ENCODE results near the gene KNCN. TPM values are rescaled to one million over a fixed set of nuclear protein-coding genes. Genes with fewer than 3 reads are reported as not detected.

Gene KNCN
- total and polyA plus RNA-seq, 3 donors from 2014 or later = 0.43 to 4.0 (median 0.47) TPM

- H3K27ac ChIP-seq = no peak overlapping the region
- no peak for DNase-seq
- TF ChIP-seq POLR2A (IDR thresholded peaks at IDR 0.05) = no peak
- no peak for TF ChIP-seq CTCF (IDR thresholded peaks at IDR 0.05)
- H3K27me3 ChIP-seq = no peaks in the 10 kb centered on the region
- H3K4me1 ChIP-seq = peaks cover 8% of the 10 kb centered on the region
- intact Hi-C loops (cut with DNase I; ENCODE audit: low total_unique reads) = no loop called here
- WGBS, 2 donors = 51 to 63% methylated on average over 4 of the region's 4 CpGs
- no peaks in the 10 kb centered on the region for H3K36me3 ChIP-seq (ENCODE audit: low read depth, missing control alignments)
- no peaks in the 10 kb centered on the region for H3K9me3 ChIP-seq
- no peak overlapping the region for H3K4me3 ChIP-seq
Observed at GRCh38 chr1:46517932-46518498, 33.4 kb downstream of the KNCN start.

GRCh38 chr1:46517010-46517600 lies 34.3 kb downstream of the KNCN start:
- Histone ChIP-seq H3K27me3 (no peaks in the 10 kb centered on the region), H3K4me1 (no peaks in the 10 kb centered on the region), H3K4me3 (no peak overlapping the region), H3K36me3 (ENCODE audit: low read depth, missing control alignments) (no peaks in the 10 kb centered on the region), H3K9me3 (no peaks in the 10 kb centered on the region), H3K27ac (no peak overlapping the region)
- no peak for TF ChIP-seq POLR2A (IDR thresholded peaks at IDR 0.05)
- no peak for TF ChIP-seq CTCF (IDR thresholded peaks at IDR 0.05)
- no peak for DNase-seq
- 40 to 43% methylated on average over 8 to 10 of the region's 10 CpGs for WGBS, 2 donors
- intact Hi-C loops (cut with DNase I; ENCODE audit: low total_unique reads) = no loop called here

- no peak for DNase-seq
- H3K36me3 ChIP-seq (ENCODE audit: low read depth, missing control alignments) = no peaks in the 10 kb centered on the region
- no peaks in the 10 kb centered on the region for H3K9me3 ChIP-seq
- intact Hi-C loops (cut with DNase I; ENCODE audit: low total_unique reads) = no loop called here
- TF ChIP-seq POLR2A (IDR thresholded peaks at IDR 0.05) (no peak), CTCF (IDR thresholded peaks at IDR 0.05) (no peak)
- no peaks in the 10 kb centered on the region for H3K27me3 ChIP-seq
- no peak overlapping the region for H3K4me3 ChIP-seq
- H3K4me1 ChIP-seq = no peaks in the 10 kb centered on the region
- WGBS, 2 donors = 64 to 69% methylated on average over 11 to 12 of the region's 12 CpGs
- no peak overlapping the region for H3K27ac ChIP-seq
Observed at GRCh38 chr1:46516200-46516950, 35.1 kb downstream of the KNCN start.

- Histone ChIP-seq H3K9me3 (no peaks in the 10 kb centered on the region), H3K27me3 (no peaks in the 10 kb centered on the region), H3K27ac (no peak overlapping the region), H3K36me3 (ENCODE audit: low read depth, missing control alignments) (no peaks in the 10 kb centered on the region), H3K4me3 (no peak overlapping the region), H3K4me1 (no peaks in the 10 kb centered on the region)
- no peak for DNase-seq
- no peak for TF ChIP-seq POLR2A (IDR thresholded peaks at IDR 0.05)
- no peak for TF ChIP-seq CTCF (IDR thresholded peaks at IDR 0.05)
- 92 to 98% methylated on average over 6 of the region's 6 CpGs for WGBS, 2 donors
- intact Hi-C loops (cut with DNase I; ENCODE audit: low total_unique reads) = no loop called here
Observed at GRCh38 chr1:46515576-46515975, 35.9 kb downstream of the KNCN start.

All from testis (tissue), 3 donors.